Uterus (tissue), 2 donors: ENCODE measurements around the gene EMID1.

ENCODE experiments used
- CTCF ChIP-seq, 4 experiments: fragments of 200-600 bp in 2 of 4; fragments of 450-650 bp in 2 of 4; sonication (generic) in 2 of 4; IDR thresholded peaks; one replicate each; pipeline ENCODE4 v1.5.1; 2016 to 2019; ENCODE audit warnings: antibody characterized with exemption in 4 of 4, mild to moderate bottlenecking in 2 of 4, moderate library complexity in 1 of 4
- POLR2A ChIP-seq, 2 donors: fragments of 450-650 bp; IDR thresholded peaks; one replicate each; pipeline ENCODE4 v1.6.1; 2016; ENCODE audit warnings: antibody characterized with exemption in 2 of 2, mild to moderate bottlenecking in 1 of 2, moderate library complexity in 1 of 2

GRCh38 chr22:29195964-29196666 is 9.6 kb upstream of the EMID1 start:
- TF ChIP-seq POLR2A (IDR thresholded peaks at IDR 0.05): no peak
- TF ChIP-seq CTCF (IDR thresholded peaks at IDR 0.05): no peak
